Measurements from ENCODE around the gene IQGAP2.

DNA sequence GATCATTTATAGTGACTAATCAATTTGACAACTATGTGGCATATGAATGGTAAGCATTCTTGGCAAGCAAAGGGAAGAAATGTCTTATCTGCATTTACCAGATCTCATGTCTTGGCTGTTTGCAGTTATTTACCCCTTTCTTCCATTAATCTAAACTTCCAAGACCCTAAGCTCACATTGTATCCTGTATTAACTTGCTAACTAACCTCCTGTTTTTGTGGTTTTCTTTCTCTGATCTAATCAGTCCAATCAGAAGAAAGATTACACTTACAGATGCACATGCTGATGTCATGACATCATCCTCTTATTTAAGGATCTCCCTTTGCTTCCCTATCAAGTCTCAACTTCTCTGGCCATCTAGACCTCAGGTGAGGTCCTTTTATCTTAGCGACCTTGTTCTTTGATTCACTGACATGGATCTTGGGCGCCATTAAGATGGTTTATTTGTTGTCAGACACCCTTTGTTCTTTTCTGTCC, 124.6 kb downstream of the IQGAP2 start:
- no peak for TF ChIP-seq CTCF (conservative IDR thresholded peaks at IDR 0.05; ENCODE audit: low read depth, low read length)
- no peak for TF ChIP-seq EZH2 (IDR thresholded peaks at IDR 0.05; ENCODE audit: low read length, unreplicated experiment)
- TF ChIP-seq EZH2phosphoT487 (IDR thresholded peaks at IDR 0.05; ENCODE audit: borderline replicate concordance, low read length): no peak

All from PC-3 (cell line).